Peyer's patch (tissue), 4 donors: ENCODE data around the gene BANF1. TPM values are rescaled to one million over a fixed set of nuclear protein-coding genes. Genes with fewer than 3 reads are reported as not detected.
A peak's percentile ranks its signal among the peaks of the same experiment; 100 is the strongest.

Source experiments
- DNase-seq, 3 donors: peaks; one replicate each; pipeline ENCODE4 v3.0.0-alpha.2; 2017 to 2019
- H3K27ac ChIP-seq, 4 donors: fragments of 200-600 bp; sonication (generic); one replicate each; pipeline ENCODE4 v1.5.1; 2016 to 2019
- H3K27me3 ChIP-seq, 2 donors: fragments of 200-600 bp; sonication (generic); one replicate each; pipeline ENCODE4 v1.5.1; 2019
- H3K36me3 ChIP-seq, 3 donors: fragments of 200-600 bp; sonication (generic); one replicate each; pipeline ENCODE4 v1.5.1; 2016 to 2019
- H3K4me1 ChIP-seq, 4 donors: fragments of 200-600 bp; sonication (generic); one replicate each; pipeline ENCODE4 v1.5.1; 2016 to 2019
- H3K4me3 ChIP-seq, 4 donors: fragments of 200-600 bp; sonication (generic); 1 replicate in 3 of 4; 2 replicates in 1 of 4; pipeline ENCODE4 v1.5.1; 2016 to 2019; ENCODE audit warnings: mild to moderate bottlenecking in 1 of 4
- H3K9me3 ChIP-seq, 4 donors: fragments of 200-600 bp; sonication (generic); one replicate each; pipeline ENCODE4 v1.5.1; 2016 to 2019; ENCODE audit warnings: mild to moderate bottlenecking in 1 of 4
- POLR2A ChIP-seq, 2 donors: fragments of 450-650 bp; IDR thresholded peaks; one replicate each; pipeline ENCODE4 v1.5.1; 2017; ENCODE audit warnings: antibody characterized with exemption in 2 of 2, mild to moderate bottlenecking in 2 of 2, moderate library complexity in 2 of 2
- total RNA-seq, 4 donors: library from RNA; depleted of rRNA; stranded (reverse); fragments of >200 nt; gene quantifications; one replicate each; pipeline ENCODE4 v1.1.0, GENCODE V29; 2016
- TF ChIP-seq, protein P1 (sequence below), 6 experiments: fragments of 450-650 bp in 4 of 6; fragments of 200-600 bp in 2 of 6; sonication (generic) in 1 of 6; IDR thresholded peaks; one replicate each; pipeline ENCODE4 v1.5.1; 2017 to 2019; ENCODE audit warnings: antibody characterized with exemption in 6 of 6, mild to moderate bottlenecking in 3 of 6, moderate library complexity in 1 of 6

Gene BANF1
- total RNA-seq, 4 donors from 2014 or later = 25.4 to 42.4 (median 27.7) TPM

DNA sequence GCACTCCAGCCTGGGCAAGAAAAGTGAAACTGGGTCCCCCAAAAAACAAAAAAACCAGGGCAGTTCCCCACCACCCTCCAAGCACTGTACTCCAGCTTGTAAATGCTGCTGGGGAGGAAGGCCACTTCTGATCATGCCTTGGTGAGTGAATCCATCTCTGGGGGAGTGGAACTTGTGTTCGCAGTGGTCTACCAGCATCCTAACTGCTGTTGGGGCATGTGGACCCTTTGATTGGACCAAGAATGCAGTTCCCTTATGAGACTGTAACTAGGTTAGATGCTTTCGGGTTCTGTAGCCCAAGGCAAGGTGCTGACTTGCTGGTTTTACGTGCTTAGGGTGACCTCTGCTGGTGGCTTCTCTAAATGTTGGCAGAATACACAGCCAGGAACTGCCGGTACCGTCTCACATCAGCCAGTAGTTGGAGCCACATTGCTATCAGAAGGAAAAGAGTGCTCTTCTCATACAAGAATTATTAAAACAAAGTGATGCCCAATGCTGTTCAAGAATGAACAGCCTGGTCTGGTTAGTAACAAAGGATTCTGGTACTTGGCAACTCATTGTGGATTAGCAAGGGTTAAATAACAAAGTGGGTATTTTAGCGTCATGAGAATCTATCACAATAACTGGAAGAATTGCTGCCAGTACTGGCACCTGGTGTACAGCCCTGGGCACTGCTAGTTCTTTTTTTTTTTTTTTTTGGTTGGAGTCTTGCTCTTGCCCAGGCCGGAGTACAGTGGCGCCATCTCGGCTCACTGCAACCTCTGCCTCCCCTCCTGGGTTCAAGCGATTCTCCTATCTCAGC lies 13.3 kb upstream of the BANF1 start:
- Histone ChIP-seq H3K27me3 (no peaks in the 10 kb centered on the region), H3K27ac (no peak overlapping the region), H3K4me1 (no peaks in the 10 kb centered on the region), H3K4me3 (no peak overlapping the region), H3K9me3 (no peaks in the 10 kb centered on the region), H3K36me3 (no peaks in the 10 kb centered on the region)
- TF ChIP-seq, protein P1, sequence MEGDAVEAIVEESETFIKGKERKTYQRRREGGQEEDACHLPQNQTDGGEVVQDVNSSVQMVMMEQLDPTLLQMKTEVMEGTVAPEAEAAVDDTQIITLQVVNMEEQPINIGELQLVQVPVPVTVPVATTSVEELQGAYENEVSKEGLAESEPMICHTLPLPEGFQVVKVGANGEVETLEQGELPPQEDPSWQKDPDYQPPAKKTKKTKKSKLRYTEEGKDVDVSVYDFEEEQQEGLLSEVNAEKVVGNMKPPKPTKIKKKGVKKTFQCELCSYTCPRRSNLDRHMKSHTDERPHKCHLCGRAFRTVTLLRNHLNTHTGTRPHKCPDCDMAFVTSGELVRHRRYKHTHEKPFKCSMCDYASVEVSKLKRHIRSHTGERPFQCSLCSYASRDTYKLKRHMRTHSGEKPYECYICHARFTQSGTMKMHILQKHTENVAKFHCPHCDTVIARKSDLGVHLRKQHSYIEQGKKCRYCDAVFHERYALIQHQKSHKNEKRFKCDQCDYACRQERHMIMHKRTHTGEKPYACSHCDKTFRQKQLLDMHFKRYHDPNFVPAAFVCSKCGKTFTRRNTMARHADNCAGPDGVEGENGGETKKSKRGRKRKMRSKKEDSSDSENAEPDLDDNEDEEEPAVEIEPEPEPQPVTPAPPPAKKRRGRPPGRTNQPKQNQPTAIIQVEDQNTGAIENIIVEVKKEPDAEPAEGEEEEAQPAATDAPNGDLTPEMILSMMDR (IDR thresholded peaks at IDR 0.05) = peak; percentile 81 to 100 (median 98)
- no peak for TF ChIP-seq POLR2A (IDR thresholded peaks at IDR 0.05)
- peak; percentile 78 to 97 (median 93) for DNase-seq

DNA sequence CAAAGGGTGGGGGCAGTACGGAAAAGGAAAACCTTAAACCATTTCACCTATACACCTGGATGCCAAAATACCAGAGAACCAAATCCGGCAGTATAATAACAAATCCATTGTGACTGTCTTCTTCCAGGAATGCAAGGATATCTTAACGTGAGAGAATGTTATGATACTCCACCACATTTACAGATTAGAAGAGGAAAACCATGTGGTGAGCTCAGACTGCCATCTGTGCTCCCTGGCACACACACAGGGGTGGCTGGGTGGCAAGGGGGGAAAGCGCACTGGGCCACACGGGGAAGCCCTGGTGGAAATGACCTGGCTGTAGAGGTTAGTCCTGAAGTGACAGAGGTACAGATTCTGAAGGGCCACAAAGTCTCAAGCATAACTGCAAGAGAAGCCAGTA lies 10.2 kb upstream of the BANF1 start:
- Histone ChIP-seq H3K4me1 (no peaks in the 10 kb centered on the region), H3K27me3 (no peaks in the 10 kb centered on the region), H3K4me3 (no peak overlapping the region), H3K27ac (no peak overlapping the region), H3K36me3 (peaks cover 0 to 4% (median 0%) of the 10 kb centered on the region in 3 donors), H3K9me3 (no peaks in the 10 kb centered on the region)
- no peak for TF ChIP-seq POLR2A (IDR thresholded peaks at IDR 0.05)
- TF ChIP-seq, protein P1 (IDR thresholded peaks at IDR 0.05) = no peak
- DNase-seq = no peak

DNA sequence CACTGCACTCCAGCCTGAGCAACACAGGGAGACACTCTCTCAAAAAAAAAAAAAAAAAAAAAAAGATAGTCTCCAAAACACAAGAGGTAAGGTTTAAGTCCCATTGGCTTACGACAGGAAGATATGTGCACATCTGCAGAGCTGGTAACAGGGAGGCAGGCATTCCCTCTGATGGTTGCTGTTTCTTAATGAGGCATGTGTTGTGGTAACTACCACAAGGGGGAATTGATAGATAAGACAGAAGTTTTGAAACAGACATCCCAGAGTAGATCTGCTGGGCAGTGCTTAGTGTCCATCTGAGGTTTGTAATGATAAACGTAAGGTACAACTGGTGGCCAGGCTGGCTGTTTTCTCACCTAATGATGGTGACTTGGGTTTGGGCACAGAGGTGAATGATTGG lies 5.0 kb upstream of the BANF1 start:
- Histone ChIP-seq H3K4me1 (peaks cover 0 to 16% (median 0%) of the 10 kb centered on the region in 4 donors), H3K27me3 (no peaks in the 10 kb centered on the region), H3K27ac (no peak overlapping the region), H3K36me3 (peaks cover 0 to 37% (median 0%) of the 10 kb centered on the region in 3 donors), H3K4me3 (no peak overlapping the region), H3K9me3 (no peaks in the 10 kb centered on the region)
- TF ChIP-seq POLR2A (IDR thresholded peaks at IDR 0.05) = no peak
- TF ChIP-seq, protein P1 (IDR thresholded peaks at IDR 0.05) = no peak
- no peak for DNase-seq

DNA sequence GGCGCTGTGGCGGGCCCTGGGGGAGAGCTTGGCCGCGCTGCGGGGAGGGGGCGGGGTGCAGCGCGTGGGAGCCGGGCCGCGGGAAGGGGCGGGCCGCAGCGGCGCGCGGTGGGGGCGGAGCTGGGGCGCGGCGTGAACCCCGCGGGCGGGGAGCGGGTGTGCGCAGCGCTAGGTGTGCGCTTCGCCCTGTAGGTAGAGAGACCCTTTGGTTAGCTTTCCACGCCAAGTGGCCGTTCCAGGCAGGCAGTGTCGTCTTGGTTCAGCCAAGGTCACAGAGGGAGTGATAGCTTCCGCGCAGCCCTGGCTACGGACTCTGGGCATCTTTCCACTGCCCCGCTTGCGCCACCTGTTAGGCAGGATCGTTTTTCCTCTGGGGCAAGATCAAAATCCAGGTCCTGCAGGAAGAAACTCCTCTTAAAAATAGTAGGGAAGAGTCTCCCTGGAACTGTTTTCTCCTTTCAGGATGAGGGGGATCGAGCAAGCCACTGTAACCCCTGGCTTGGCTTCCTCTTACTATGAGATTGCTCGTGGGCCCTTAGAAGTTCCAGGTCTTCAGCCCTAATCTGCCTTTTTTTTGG lies 434 bp downstream of the BANF1 start:
- Histone ChIP-seq H3K27ac (peak overlapping the region; percentile 86 to 99 (median 94)), H3K27me3 (no peaks in the 10 kb centered on the region), H3K4me3 (peak overlapping the region; percentile 75 to 90 (median 78)), H3K4me1 (peaks cover 0 to 22% (median 4%) of the 10 kb centered on the region in 4 donors), H3K36me3 (peaks cover 0 to 38% (median 0%) of the 10 kb centered on the region in 3 donors), H3K9me3 (no peaks in the 10 kb centered on the region)
- DNase-seq = peak in 1 of 3 donors; percentile 85
- TF ChIP-seq, protein P1 (IDR thresholded peaks at IDR 0.05) = no peak
- no peak for TF ChIP-seq POLR2A (IDR thresholded peaks at IDR 0.05)

DNA sequence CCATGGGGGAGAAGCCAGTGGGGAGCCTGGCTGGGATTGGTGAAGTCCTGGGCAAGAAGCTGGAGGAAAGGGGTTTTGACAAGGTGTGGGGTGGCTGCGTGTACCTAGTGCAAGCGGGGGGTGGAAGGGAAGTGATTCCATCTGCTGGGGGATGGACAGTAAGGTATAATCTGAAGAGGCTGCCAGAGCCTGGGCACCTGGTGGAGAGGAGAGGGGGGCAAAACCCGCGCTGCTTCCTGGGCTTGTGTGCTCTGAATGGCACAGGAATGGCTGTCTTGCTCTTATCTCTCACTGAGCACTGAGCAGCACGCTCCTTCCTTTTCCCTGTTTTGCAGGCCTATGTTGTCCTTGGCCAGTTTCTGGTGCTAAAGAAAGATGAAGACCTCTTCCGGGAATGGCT lies 988 bp downstream of the BANF1 start:
- H3K4me3 ChIP-seq = peak overlapping the region; percentile 75 to 90 (median 78)
- no peak for DNase-seq
- H3K36me3 ChIP-seq = peaks cover 0 to 33% (median 0%) of the 10 kb centered on the region in 3 donors
- H3K9me3 ChIP-seq = no peaks in the 10 kb centered on the region
- H3K27ac ChIP-seq = peak overlapping the region; percentile 86 to 99 (median 94)
- no peaks in the 10 kb centered on the region for H3K27me3 ChIP-seq
- no peak for TF ChIP-seq POLR2A (IDR thresholded peaks at IDR 0.05)
- TF ChIP-seq, protein P1 (IDR thresholded peaks at IDR 0.05) = no peak
- peaks cover 0 to 22% (median 4%) of the 10 kb centered on the region in 4 donors for H3K4me1 ChIP-seq
